Stimulated activated CD8-positive, alpha-beta memory T cell treated with anti-CD3 and anti-CD28 coated beads, Interleukin-12 subunit alpha, Interleukin-12 subunit beta, amount 100 ng/mL, for 24 hours (primary cell): ENCODE data around the gene TBX4.

ENCODE experiments used
- DNase-seq: peaks from one replicate; pipeline ENCODE4 v3.0.0-alpha.2; 2020; ENCODE audit errors: extremely low read depth

The TBX4 gene

GRCh38 chr17:61454381-61455323 is 2.4 kb downstream of the TBX4 start:
- no peak for DNase-seq

- DNase-seq, result no peak
Measured at GRCh38 chr17:61455324-61456060, 3.3 kb downstream of the TBX4 start.

- DNase-seq, result no peak
Measured at GRCh38 chr17:61456061-61456681, 3.9 kb downstream of the TBX4 start.

- no peak for DNase-seq
Measured at GRCh38 chr17:61456688-61457225, 4.5 kb downstream of the TBX4 start.

- no peak for DNase-seq
Measured at GRCh38 chr17:61457226-61457983, 5.2 kb downstream of the TBX4 start.

- no peak for DNase-seq
Measured at GRCh38 chr17:61458000-61458399, 5.8 kb downstream of the TBX4 start.

GRCh38 chr17:61458421-61459141 is 6.4 kb downstream of the TBX4 start:
- no peak for DNase-seq

GRCh38 chr17:61459142-61459809 is 7.1 kb downstream of the TBX4 start:
- DNase-seq, result no peak

- no peak for DNase-seq
Measured at GRCh38 chr17:61459939-61460718, 7.9 kb downstream of the TBX4 start.

GRCh38 chr17:61460796-61461585 is 8.8 kb downstream of the TBX4 start:
- no peak for DNase-seq

- no peak for DNase-seq
Measured at GRCh38 chr17:61461586-61461966, 9.4 kb downstream of the TBX4 start.

GRCh38 chr17:61461967-61462718 is 9.9 kb downstream of the TBX4 start:
- DNase-seq, result no peak

- DNase-seq, result no peak
Measured at GRCh38 chr17:61462719-61463315, 10.6 kb downstream of the TBX4 start.

- no peak for DNase-seq
Measured at GRCh38 chr17:61463316-61464129, 11.3 kb downstream of the TBX4 start.

GRCh38 chr17:61464130-61464842 is 12.1 kb downstream of the TBX4 start:
- DNase-seq, result no peak

GRCh38 chr17:61464843-61465180 is 12.6 kb downstream of the TBX4 start:
- no peak for DNase-seq
